ENCODE data around the gene LMX1B. TPM values are rescaled to one million over a fixed set of nuclear protein-coding genes. Genes with fewer than 3 reads are reported as not detected.

LMX1B gene
- polyA plus RNA-seq, 1 donor from 2014 or later: not detected

GRCh38 chr9:126675147-126675467, 61.4 kb downstream of the LMX1B start:
- Histone ChIP-seq H3F3A (ENCODE audit: insufficient read depth, low read length, poor library complexity, severe bottlenecking) (no peaks in the 10 kb centered on the region), H3K9ac (ENCODE audit: low read length) (no peak overlapping the region), H3K27ac (ENCODE audit: low read length) (no peak overlapping the region), H2AFZ (ENCODE audit: low read depth, low read length) (no peak overlapping the region), H3K27me3 (ENCODE audit: insufficient read depth, low read depth, low read length) (peaks cover 64% of the 10 kb centered on the region), H4K20me1 (ENCODE audit: insufficient read depth) (no peaks in the 10 kb centered on the region), H3K9me2 (ENCODE audit: insufficient read depth, low read length) (no peaks in the 10 kb centered on the region), H3K4me3 (ENCODE audit: low read length) (no peak overlapping the region), H3K36me3 (ENCODE audit: insufficient read depth, low read length) (no peaks in the 10 kb centered on the region), H3K4me2 (ENCODE audit: low read length) (no peak overlapping the region), H3K79me2 (replicated peaks; ENCODE audit: insufficient read depth, low read length) (no peaks in the 10 kb centered on the region), H3K9me3 (ENCODE audit: low read length) (no peaks in the 10 kb centered on the region)
- TF ChIP-seq SMC3 (conservative IDR thresholded peaks at IDR 0.05; ENCODE audit: poor library complexity): no peak

DNA sequence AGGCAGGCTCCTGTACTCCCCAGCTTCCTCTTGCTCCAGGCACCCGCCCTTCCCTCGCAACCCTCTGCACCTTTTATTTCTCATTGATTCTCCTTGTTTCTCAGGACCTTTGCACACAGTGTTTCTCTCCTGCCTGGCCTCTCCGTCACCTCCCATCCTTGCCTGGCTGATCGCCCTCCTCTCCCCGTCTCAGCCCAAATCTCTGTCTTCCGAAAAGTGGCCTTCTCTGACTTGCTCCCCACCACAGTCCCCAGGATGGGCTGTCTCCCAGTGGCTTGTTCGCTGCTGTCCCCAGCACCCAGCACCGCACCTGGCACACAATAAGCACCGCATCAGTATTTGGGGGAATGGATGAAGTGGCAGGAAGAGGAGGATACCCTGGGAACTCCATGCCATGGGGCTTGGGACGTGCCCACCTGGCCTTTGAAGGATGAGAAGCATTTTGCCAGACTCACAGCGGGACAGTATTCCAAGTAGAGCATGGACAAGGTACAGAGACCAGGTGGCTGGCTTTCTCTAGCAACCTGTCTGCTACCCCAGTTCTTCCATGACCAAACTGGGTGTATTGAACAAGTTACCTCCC, 62.5 kb downstream of the LMX1B start:
- Histone ChIP-seq H3F3A (ENCODE audit: insufficient read depth, low read length, poor library complexity, severe bottlenecking) (no peaks in the 10 kb centered on the region), H3K4me3 (ENCODE audit: low read length) (no peak overlapping the region), H3K4me2 (ENCODE audit: low read length) (no peak overlapping the region), H3K9me2 (ENCODE audit: insufficient read depth, low read length) (no peaks in the 10 kb centered on the region), H3K79me2 (replicated peaks; ENCODE audit: insufficient read depth, low read length) (no peaks in the 10 kb centered on the region), H4K20me1 (ENCODE audit: insufficient read depth) (no peaks in the 10 kb centered on the region), H3K36me3 (ENCODE audit: insufficient read depth, low read length) (no peaks in the 10 kb centered on the region), H3K9me3 (ENCODE audit: low read length) (no peaks in the 10 kb centered on the region), H3K9ac (ENCODE audit: low read length) (no peak overlapping the region), H3K27ac (ENCODE audit: low read length) (no peak overlapping the region), H3K27me3 (ENCODE audit: insufficient read depth, low read depth, low read length) (peaks cover 75% of the 10 kb centered on the region), H2AFZ (ENCODE audit: low read depth, low read length) (no peak overlapping the region)
- TF ChIP-seq, protein P1, sequence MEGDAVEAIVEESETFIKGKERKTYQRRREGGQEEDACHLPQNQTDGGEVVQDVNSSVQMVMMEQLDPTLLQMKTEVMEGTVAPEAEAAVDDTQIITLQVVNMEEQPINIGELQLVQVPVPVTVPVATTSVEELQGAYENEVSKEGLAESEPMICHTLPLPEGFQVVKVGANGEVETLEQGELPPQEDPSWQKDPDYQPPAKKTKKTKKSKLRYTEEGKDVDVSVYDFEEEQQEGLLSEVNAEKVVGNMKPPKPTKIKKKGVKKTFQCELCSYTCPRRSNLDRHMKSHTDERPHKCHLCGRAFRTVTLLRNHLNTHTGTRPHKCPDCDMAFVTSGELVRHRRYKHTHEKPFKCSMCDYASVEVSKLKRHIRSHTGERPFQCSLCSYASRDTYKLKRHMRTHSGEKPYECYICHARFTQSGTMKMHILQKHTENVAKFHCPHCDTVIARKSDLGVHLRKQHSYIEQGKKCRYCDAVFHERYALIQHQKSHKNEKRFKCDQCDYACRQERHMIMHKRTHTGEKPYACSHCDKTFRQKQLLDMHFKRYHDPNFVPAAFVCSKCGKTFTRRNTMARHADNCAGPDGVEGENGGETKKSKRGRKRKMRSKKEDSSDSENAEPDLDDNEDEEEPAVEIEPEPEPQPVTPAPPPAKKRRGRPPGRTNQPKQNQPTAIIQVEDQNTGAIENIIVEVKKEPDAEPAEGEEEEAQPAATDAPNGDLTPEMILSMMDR (IDR thresholded peaks at IDR 0.05; ENCODE audit: poor library complexity, severe bottlenecking): no peak
- TF ChIP-seq POLR2AphosphoS5 (IDR thresholded peaks at IDR 0.05): no peak
- no peak for TF ChIP-seq RAD21 (conservative IDR thresholded peaks at IDR 0.05)
- no peak for TF ChIP-seq SMC3 (conservative IDR thresholded peaks at IDR 0.05; ENCODE audit: poor library complexity)
- TF ChIP-seq EP300 (conservative IDR thresholded peaks at IDR 0.05; ENCODE audit: poor library complexity, severe bottlenecking): no peak
- TF ChIP-seq MXI1 (conservative IDR thresholded peaks at IDR 0.05; ENCODE audit: poor library complexity, severe bottlenecking): no peak
- TF ChIP-seq, protein P2, sequence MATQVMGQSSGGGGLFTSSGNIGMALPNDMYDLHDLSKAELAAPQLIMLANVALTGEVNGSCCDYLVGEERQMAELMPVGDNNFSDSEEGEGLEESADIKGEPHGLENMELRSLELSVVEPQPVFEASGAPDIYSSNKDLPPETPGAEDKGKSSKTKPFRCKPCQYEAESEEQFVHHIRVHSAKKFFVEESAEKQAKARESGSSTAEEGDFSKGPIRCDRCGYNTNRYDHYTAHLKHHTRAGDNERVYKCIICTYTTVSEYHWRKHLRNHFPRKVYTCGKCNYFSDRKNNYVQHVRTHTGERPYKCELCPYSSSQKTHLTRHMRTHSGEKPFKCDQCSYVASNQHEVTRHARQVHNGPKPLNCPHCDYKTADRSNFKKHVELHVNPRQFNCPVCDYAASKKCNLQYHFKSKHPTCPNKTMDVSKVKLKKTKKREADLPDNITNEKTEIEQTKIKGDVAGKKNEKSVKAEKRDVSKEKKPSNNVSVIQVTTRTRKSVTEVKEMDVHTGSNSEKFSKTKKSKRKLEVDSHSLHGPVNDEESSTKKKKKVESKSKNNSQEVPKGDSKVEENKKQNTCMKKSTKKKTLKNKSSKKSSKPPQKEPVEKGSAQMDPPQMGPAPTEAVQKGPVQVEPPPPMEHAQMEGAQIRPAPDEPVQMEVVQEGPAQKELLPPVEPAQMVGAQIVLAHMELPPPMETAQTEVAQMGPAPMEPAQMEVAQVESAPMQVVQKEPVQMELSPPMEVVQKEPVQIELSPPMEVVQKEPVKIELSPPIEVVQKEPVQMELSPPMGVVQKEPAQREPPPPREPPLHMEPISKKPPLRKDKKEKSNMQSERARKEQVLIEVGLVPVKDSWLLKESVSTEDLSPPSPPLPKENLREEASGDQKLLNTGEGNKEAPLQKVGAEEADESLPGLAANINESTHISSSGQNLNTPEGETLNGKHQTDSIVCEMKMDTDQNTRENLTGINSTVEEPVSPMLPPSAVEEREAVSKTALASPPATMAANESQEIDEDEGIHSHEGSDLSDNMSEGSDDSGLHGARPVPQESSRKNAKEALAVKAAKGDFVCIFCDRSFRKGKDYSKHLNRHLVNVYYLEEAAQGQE (IDR thresholded peaks at IDR 0.05; ENCODE audit: borderline replicate concordance): no peak
- TF ChIP-seq EZH2 (IDR thresholded peaks at IDR 0.05; ENCODE audit: borderline replicate concordance, insufficient read depth, low read length, poor library complexity, severe bottlenecking): no peak
- no peak for TF ChIP-seq TAF1 (IDR thresholded peaks at IDR 0.05; ENCODE audit: low read depth)

Measured in neural cell (in vitro differentiated cells).